Breast epithelium (tissue), 3 donors: ENCODE data around the gene KHSRP.

ENCODE experiments used
- CTCF ChIP-seq, 3 donors: fragments of 450-650 bp; IDR thresholded peaks; one replicate each; pipeline ENCODE4 v1.5.1; 2016 to 2017; ENCODE audit warnings: antibody characterized with exemption in 3 of 3, mild to moderate bottlenecking in 3 of 3, moderate library complexity in 3 of 3
- POLR2AphosphoS5 ChIP-seq, 3 donors: sonication (generic); formaldehyde crosslinking; IDR thresholded peaks; one replicate each; pipeline ENCODE4 v1.6.1; 2017; ENCODE audit warnings: antibody characterized with exemption in 3 of 3

- no peak for TF ChIP-seq CTCF (IDR thresholded peaks at IDR 0.05)
- TF ChIP-seq POLR2AphosphoS5 (IDR thresholded peaks at IDR 0.05): no peak
Observed at GRCh38 chr19:6425732-6426620, 1.4 kb upstream of the KHSRP start.
